ENCODE results near the gene SND1.

- TF ChIP-seq CTCF (IDR thresholded peaks at IDR 0.05) (no peak), EP300 (IDR thresholded peaks at IDR 0.05) (no peak), POLR2A (IDR thresholded peaks at IDR 0.05) (no peak)
Measured at GRCh38 chr7:127914693-127915092, 262.7 kb downstream of the SND1 start.
